ENCODE data around the gene PRDM12.

GRCh38 chr9:130693101-130693425 is 28.7 kb downstream of the PRDM12 start:
- TF ChIP-seq POLR2AphosphoS5 (IDR thresholded peaks at IDR 0.05; ENCODE audit: low read depth, low read length) (no peak), POLR2A (IDR thresholded peaks at IDR 0.05; ENCODE audit: low read depth, low read length) (no peak), SPI1 (IDR thresholded peaks at IDR 0.05; ENCODE audit: low read depth, low read length) (no peak), TAF1 (IDR thresholded peaks at IDR 0.05; ENCODE audit: low read depth, low read length) (no peak)
